ENCODE results near the gene MDH1.

MDH1 gene

GRCh38 chr2:63619328-63619727, 30.6 kb downstream of the MDH1 start:
- TF ChIP-seq, protein P1, sequence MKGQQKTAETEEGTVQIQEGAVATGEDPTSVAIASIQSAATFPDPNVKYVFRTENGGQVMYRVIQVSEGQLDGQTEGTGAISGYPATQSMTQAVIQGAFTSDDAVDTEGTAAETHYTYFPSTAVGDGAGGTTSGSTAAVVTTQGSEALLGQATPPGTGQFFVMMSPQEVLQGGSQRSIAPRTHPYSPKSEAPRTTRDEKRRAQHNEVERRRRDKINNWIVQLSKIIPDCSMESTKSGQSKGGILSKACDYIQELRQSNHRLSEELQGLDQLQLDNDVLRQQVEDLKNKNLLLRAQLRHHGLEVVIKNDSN (IDR thresholded peaks at IDR 0.05): no peak
- TF ChIP-seq NFIC (IDR thresholded peaks at IDR 0.05): no peak
- TF ChIP-seq EGR1 (IDR thresholded peaks at IDR 0.05): no peak
- TF ChIP-seq YY1 (IDR thresholded peaks at IDR 0.05; ENCODE audit: low read depth): no peak
- no peak for TF ChIP-seq EP300 (IDR thresholded peaks at IDR 0.05; ENCODE audit: borderline replicate concordance)
- TF ChIP-seq, protein P2, sequence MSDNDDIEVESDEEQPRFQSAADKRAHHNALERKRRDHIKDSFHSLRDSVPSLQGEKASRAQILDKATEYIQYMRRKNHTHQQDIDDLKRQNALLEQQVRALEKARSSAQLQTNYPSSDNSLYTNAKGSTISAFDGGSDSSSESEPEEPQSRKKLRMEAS (IDR thresholded peaks at IDR 0.05): no peak
- TF ChIP-seq TEAD4 (IDR thresholded peaks at IDR 0.05): no peak
- no peak for TF ChIP-seq ZBTB7A (IDR thresholded peaks at IDR 0.05; ENCODE audit: low read depth)
- no peak for TF ChIP-seq TCF12 (IDR thresholded peaks at IDR 0.05; ENCODE audit: low read depth)
- TF ChIP-seq CREB1 (IDR thresholded peaks at IDR 0.05; ENCODE audit: low read depth): no peak
- TF ChIP-seq, protein P3, sequence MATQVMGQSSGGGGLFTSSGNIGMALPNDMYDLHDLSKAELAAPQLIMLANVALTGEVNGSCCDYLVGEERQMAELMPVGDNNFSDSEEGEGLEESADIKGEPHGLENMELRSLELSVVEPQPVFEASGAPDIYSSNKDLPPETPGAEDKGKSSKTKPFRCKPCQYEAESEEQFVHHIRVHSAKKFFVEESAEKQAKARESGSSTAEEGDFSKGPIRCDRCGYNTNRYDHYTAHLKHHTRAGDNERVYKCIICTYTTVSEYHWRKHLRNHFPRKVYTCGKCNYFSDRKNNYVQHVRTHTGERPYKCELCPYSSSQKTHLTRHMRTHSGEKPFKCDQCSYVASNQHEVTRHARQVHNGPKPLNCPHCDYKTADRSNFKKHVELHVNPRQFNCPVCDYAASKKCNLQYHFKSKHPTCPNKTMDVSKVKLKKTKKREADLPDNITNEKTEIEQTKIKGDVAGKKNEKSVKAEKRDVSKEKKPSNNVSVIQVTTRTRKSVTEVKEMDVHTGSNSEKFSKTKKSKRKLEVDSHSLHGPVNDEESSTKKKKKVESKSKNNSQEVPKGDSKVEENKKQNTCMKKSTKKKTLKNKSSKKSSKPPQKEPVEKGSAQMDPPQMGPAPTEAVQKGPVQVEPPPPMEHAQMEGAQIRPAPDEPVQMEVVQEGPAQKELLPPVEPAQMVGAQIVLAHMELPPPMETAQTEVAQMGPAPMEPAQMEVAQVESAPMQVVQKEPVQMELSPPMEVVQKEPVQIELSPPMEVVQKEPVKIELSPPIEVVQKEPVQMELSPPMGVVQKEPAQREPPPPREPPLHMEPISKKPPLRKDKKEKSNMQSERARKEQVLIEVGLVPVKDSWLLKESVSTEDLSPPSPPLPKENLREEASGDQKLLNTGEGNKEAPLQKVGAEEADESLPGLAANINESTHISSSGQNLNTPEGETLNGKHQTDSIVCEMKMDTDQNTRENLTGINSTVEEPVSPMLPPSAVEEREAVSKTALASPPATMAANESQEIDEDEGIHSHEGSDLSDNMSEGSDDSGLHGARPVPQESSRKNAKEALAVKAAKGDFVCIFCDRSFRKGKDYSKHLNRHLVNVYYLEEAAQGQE (IDR thresholded peaks at IDR 0.05; ENCODE audit: low read depth): no peak
- no peak for TF ChIP-seq RAD21 (IDR thresholded peaks at IDR 0.05; ENCODE audit: low read depth)
- no peak for TF ChIP-seq CEBPB (IDR thresholded peaks at IDR 0.05)
- no peak for TF ChIP-seq FOXM1 (IDR thresholded peaks at IDR 0.05; ENCODE audit: borderline replicate concordance, low read depth)
- no peak for TF ChIP-seq TAF1 (IDR thresholded peaks at IDR 0.05; ENCODE audit: low read depth)

GRCh38 chr2:63622751-63623150, 34.0 kb downstream of the MDH1 start:
- TF ChIP-seq YY1 (IDR thresholded peaks at IDR 0.05; ENCODE audit: low read depth) (no peak), CREB1 (IDR thresholded peaks at IDR 0.05; ENCODE audit: low read depth) (no peak), NFIC (IDR thresholded peaks at IDR 0.05) (no peak), TCF12 (IDR thresholded peaks at IDR 0.05; ENCODE audit: low read depth) (no peak), EP300 (IDR thresholded peaks at IDR 0.05; ENCODE audit: borderline replicate concordance) (no peak), TEAD4 (IDR thresholded peaks at IDR 0.05) (no peak)
- TF ChIP-seq, protein P3 (IDR thresholded peaks at IDR 0.05; ENCODE audit: low read depth): no peak

DNA sequence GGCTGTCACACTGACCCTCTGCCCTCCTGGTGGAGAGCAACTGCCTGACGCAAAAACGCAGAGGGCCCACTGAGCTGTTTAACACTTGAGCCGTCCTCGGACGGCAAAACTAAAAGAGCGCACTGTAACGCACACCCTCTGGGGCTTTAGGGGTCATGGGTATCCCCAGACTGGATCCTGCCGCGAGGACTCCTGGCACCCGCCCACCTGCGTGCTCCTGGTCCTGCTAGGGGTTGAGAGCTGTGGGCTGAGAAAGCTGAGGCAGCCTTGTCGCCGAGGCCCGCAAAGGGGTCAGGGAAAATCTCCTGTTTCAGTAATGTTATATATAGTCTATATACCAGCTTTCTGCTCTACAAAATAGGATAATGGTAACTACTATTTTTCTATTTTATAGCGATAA, 39.1 kb downstream of the MDH1 start:
- TF ChIP-seq CEBPB (IDR thresholded peaks at IDR 0.05) (no peak), TAF1 (IDR thresholded peaks at IDR 0.05; ENCODE audit: low read depth) (no peak), NFIC (IDR thresholded peaks at IDR 0.05) (no peak), YY1 (IDR thresholded peaks at IDR 0.05; ENCODE audit: low read depth) (no peak), FOXM1 (IDR thresholded peaks at IDR 0.05; ENCODE audit: borderline replicate concordance, low read depth) (no peak), EGR1 (IDR thresholded peaks at IDR 0.05) (no peak), EP300 (IDR thresholded peaks at IDR 0.05; ENCODE audit: borderline replicate concordance) (no peak), ZBTB7A (IDR thresholded peaks at IDR 0.05; ENCODE audit: low read depth) (no peak), RAD21 (IDR thresholded peaks at IDR 0.05; ENCODE audit: low read depth) (no peak), CREB1 (IDR thresholded peaks at IDR 0.05; ENCODE audit: low read depth) (no peak), TCF12 (IDR thresholded peaks at IDR 0.05; ENCODE audit: low read depth) (no peak), TEAD4 (IDR thresholded peaks at IDR 0.05) (no peak)
- TF ChIP-seq, protein P2 (IDR thresholded peaks at IDR 0.05): no peak
- TF ChIP-seq, protein P1 (IDR thresholded peaks at IDR 0.05): no peak
- TF ChIP-seq, protein P3 (IDR thresholded peaks at IDR 0.05; ENCODE audit: low read depth): no peak

DNA sequence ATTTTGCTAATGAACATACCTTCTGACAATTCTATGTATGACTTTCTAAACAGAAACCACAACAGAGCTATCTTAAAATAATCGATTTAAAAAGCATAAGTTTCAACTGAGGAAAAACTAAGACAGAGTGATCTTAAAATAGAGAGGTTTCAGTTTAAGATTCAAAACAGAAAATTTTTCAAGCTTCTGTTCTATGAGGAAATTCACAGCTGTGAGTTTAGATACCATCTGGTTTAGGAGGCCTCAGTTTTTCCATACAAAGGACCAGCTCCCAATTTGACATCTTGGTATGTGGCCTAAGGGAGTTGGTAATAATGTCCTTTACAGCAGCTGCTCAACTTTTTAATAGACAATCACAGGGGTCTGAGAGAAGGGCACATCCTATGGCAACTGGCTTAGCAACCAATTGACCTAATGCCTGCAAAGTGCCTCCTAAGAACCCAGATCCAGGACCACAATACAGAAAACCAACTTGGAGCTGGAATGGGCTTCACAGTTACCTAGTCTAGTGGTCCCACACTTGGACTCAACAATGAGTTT, 39.7 kb downstream of the MDH1 start:
- TF ChIP-seq RAD21 (IDR thresholded peaks at IDR 0.05; ENCODE audit: low read depth) (no peak), EP300 (IDR thresholded peaks at IDR 0.05; ENCODE audit: borderline replicate concordance) (no peak), FOXM1 (IDR thresholded peaks at IDR 0.05; ENCODE audit: borderline replicate concordance, low read depth) (no peak), YY1 (IDR thresholded peaks at IDR 0.05; ENCODE audit: low read depth) (no peak), CREB1 (IDR thresholded peaks at IDR 0.05; ENCODE audit: low read depth) (no peak), TCF12 (IDR thresholded peaks at IDR 0.05; ENCODE audit: low read depth) (no peak), ZBTB7A (IDR thresholded peaks at IDR 0.05; ENCODE audit: low read depth) (no peak), EGR1 (IDR thresholded peaks at IDR 0.05) (no peak), CEBPB (IDR thresholded peaks at IDR 0.05) (no peak), NFIC (IDR thresholded peaks at IDR 0.05) (no peak), TAF1 (IDR thresholded peaks at IDR 0.05; ENCODE audit: low read depth) (no peak), TEAD4 (IDR thresholded peaks at IDR 0.05) (no peak)
- TF ChIP-seq, protein P2 (IDR thresholded peaks at IDR 0.05): no peak
- TF ChIP-seq, protein P3 (IDR thresholded peaks at IDR 0.05; ENCODE audit: low read depth): no peak
- TF ChIP-seq, protein P1 (IDR thresholded peaks at IDR 0.05): no peak
